Measurements from ENCODE around the gene TAPBPL. TPM values are rescaled to one million over a fixed set of nuclear protein-coding genes. Genes with fewer than 3 reads are reported as not detected.

The TAPBPL gene
- polyA plus RNA-seq, 1 donor (not counting 4 experiments of a cell fraction or from before 2014, with no cell fraction given) = 4.8 TPM

DNA sequence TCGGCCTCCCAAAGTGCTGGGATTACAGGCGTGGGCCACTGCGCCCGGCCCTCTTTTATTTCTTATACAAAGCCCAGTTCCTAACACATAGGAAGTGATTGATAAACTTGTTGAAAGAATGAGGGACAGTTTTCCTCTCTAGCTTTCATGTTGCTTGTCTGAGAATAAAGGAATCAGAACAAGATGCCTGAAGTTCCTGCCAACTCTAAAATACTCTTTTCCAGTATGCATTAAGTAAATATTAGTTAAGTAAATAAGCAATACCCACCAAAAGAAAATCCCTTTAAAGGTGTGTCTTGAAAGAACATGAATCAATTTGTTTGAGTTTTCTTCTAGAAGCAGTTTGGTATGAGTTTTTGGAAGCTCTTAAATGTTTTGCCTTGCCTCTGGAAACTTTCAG, 31.5 kb upstream of the TAPBPL start:
- dilution Hi-C loops (cut with MboI; ENCODE audit: extremely low pct_ligation_motif_present, low sequenced_read_pairs) = no loop called here
- Histone ChIP-seq H3K9me1 (ENCODE audit: control insufficient read depth, extremely low read depth, insufficient read depth, low read length) (no peaks in the 10 kb centered on the region), H3K27me3 (ENCODE audit: control insufficient read depth, extremely low read depth, insufficient read depth, low read length) (no peaks in the 10 kb centered on the region), H3K4me2 (ENCODE audit: control insufficient read depth, extremely low read depth, insufficient read depth, low read depth, low read length) (no peak overlapping the region), H4K20me1 (ENCODE audit: control insufficient read depth, extremely low read depth, insufficient read depth, low read length) (no peaks in the 10 kb centered on the region), H3K9ac (ENCODE audit: control insufficient read depth, extremely low read depth, insufficient read depth, low read length) (no peak overlapping the region), H3K36me3 (ENCODE audit: control insufficient read depth in 2 of 2, extremely low read depth in 1 of 2, insufficient read depth in 2 of 2, low read length in 2 of 2) (peaks cover 0 to 3% of the 10 kb centered on the region in 2 experiments), H3K4me3 (ENCODE audit: control insufficient read depth in 2 of 3, extremely low read depth in 1 of 3, insufficient read depth in 2 of 3, low read depth in 1 of 3, low read length in 3 of 3) (no peak overlapping the region), H3K27ac (ENCODE audit: control insufficient read depth, insufficient read depth, low read length) (no peak overlapping the region), H3K79me2 (ENCODE audit: control insufficient read depth, insufficient read depth, low read length) (no peaks in the 10 kb centered on the region), H3K4me1 (ENCODE audit: control insufficient read depth, extremely low read depth, insufficient read depth, low read length) (no peaks in the 10 kb centered on the region), H2AFZ (ENCODE audit: control insufficient read depth, low read length) (no peak overlapping the region), H3K9me3 (ENCODE audit: control insufficient read depth, low read depth, low read length) (no peaks in the 10 kb centered on the region)
- no peak for DNase-seq (ENCODE audit: low read depth, low spot score)
- FAIRE-seq = no peak
- no peak for TF ChIP-seq EZH2 (IDR thresholded peaks at IDR 0.05; ENCODE audit: low read length)

DNA sequence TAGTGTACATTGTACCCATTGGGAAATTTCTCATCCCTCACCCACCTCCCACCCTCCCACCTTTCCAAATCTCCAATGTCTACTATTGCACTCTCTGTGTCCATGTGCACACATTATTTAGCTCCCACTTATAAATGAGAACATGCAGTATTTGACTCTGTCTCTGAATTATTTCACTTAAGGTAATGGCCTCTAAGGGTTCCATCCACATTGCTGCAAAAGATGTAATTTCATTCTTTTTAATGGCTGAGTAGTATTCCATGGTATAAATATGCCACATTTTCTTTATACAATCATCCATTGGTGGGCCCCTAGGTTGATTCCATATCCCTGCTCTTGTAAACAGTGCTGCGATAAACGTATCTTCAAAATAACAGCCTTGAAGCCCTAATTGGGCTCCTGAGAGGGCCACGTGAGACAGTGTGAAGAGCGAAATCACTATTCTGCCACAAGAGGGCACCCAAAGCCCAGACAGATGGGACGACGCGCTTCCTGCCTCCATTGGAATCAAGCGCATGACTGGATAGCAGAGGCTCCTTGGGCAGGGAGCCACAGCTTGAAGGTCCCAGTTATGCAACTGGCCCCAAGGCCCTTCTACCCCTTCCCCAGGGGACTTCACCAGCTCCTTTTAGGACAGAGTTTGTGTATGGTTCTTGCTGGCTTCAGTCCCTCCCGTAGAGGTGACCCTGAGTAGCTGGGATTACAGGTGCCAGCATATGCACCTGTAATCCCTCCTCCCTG, 28.4 kb upstream of the TAPBPL start:
- TF ChIP-seq, protein P1, sequence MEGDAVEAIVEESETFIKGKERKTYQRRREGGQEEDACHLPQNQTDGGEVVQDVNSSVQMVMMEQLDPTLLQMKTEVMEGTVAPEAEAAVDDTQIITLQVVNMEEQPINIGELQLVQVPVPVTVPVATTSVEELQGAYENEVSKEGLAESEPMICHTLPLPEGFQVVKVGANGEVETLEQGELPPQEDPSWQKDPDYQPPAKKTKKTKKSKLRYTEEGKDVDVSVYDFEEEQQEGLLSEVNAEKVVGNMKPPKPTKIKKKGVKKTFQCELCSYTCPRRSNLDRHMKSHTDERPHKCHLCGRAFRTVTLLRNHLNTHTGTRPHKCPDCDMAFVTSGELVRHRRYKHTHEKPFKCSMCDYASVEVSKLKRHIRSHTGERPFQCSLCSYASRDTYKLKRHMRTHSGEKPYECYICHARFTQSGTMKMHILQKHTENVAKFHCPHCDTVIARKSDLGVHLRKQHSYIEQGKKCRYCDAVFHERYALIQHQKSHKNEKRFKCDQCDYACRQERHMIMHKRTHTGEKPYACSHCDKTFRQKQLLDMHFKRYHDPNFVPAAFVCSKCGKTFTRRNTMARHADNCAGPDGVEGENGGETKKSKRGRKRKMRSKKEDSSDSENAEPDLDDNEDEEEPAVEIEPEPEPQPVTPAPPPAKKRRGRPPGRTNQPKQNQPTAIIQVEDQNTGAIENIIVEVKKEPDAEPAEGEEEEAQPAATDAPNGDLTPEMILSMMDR (optimal IDR thresholded peaks at IDR 0.05 in 1 of 3, IDR thresholded peaks at IDR 0.05 in 1 of 3, conservative IDR thresholded peaks at IDR 0.05 in 1 of 3; ENCODE audit: extremely low read depth in 1 of 3, insufficient read depth in 2 of 3, low read length in 3 of 3) = peak; percentile 81 to 97 (median 86)
- TF ChIP-seq EZH2 (IDR thresholded peaks at IDR 0.05; ENCODE audit: low read length) = no peak
- Histone ChIP-seq H3K4me3 (ENCODE audit: control insufficient read depth in 2 of 3, extremely low read depth in 1 of 3, insufficient read depth in 2 of 3, low read depth in 1 of 3, low read length in 3 of 3) (no peak overlapping the region), H3K27me3 (ENCODE audit: control insufficient read depth, extremely low read depth, insufficient read depth, low read length) (no peaks in the 10 kb centered on the region), H3K9me1 (ENCODE audit: control insufficient read depth, extremely low read depth, insufficient read depth, low read length) (no peaks in the 10 kb centered on the region), H3K79me2 (ENCODE audit: control insufficient read depth, insufficient read depth, low read length) (no peaks in the 10 kb centered on the region), H2AFZ (ENCODE audit: control insufficient read depth, low read length) (no peak overlapping the region), H3K9me3 (ENCODE audit: control insufficient read depth, low read depth, low read length) (no peaks in the 10 kb centered on the region), H4K20me1 (ENCODE audit: control insufficient read depth, extremely low read depth, insufficient read depth, low read length) (no peaks in the 10 kb centered on the region), H3K4me2 (ENCODE audit: control insufficient read depth, extremely low read depth, insufficient read depth, low read depth, low read length) (no peak overlapping the region), H3K9ac (ENCODE audit: control insufficient read depth, extremely low read depth, insufficient read depth, low read length) (no peak overlapping the region), H3K36me3 (ENCODE audit: control insufficient read depth in 2 of 2, extremely low read depth in 1 of 2, insufficient read depth in 2 of 2, low read length in 2 of 2) (no peaks in the 10 kb centered on the region), H3K27ac (ENCODE audit: control insufficient read depth, insufficient read depth, low read length) (no peak overlapping the region), H3K4me1 (ENCODE audit: control insufficient read depth, extremely low read depth, insufficient read depth, low read length) (no peaks in the 10 kb centered on the region)
- FAIRE-seq = peak; percentile 88
- dilution Hi-C loops (cut with MboI; ENCODE audit: extremely low pct_ligation_motif_present, low sequenced_read_pairs) = no loop called here
- peak; percentile 48 for DNase-seq (ENCODE audit: low read depth, low spot score)

GRCh38 chr12:6424008-6424347, 27.9 kb upstream of the TAPBPL start:
- H3K4me1 ChIP-seq (ENCODE audit: control insufficient read depth, extremely low read depth, insufficient read depth, low read length) = no peaks in the 10 kb centered on the region
- no peak overlapping the region for H3K4me2 ChIP-seq (ENCODE audit: control insufficient read depth, extremely low read depth, insufficient read depth, low read depth, low read length)
- no peaks in the 10 kb centered on the region for H3K36me3 ChIP-seq (ENCODE audit: control insufficient read depth in 2 of 2, extremely low read depth in 1 of 2, insufficient read depth in 2 of 2, low read length in 2 of 2)
- H3K9ac ChIP-seq (ENCODE audit: control insufficient read depth, extremely low read depth, insufficient read depth, low read length) = no peak overlapping the region
- no peaks in the 10 kb centered on the region for H3K9me3 ChIP-seq (ENCODE audit: control insufficient read depth, low read depth, low read length)
- H2AFZ ChIP-seq (ENCODE audit: control insufficient read depth, low read length) = no peak overlapping the region
- H3K4me3 ChIP-seq (ENCODE audit: control insufficient read depth in 2 of 3, extremely low read depth in 1 of 3, insufficient read depth in 2 of 3, low read depth in 1 of 3, low read length in 3 of 3) = no peak overlapping the region
- no peaks in the 10 kb centered on the region for H3K79me2 ChIP-seq (ENCODE audit: control insufficient read depth, insufficient read depth, low read length)
- FAIRE-seq = no peak
- H3K9me1 ChIP-seq (ENCODE audit: control insufficient read depth, extremely low read depth, insufficient read depth, low read length) = no peaks in the 10 kb centered on the region
- no peak for DNase-seq (ENCODE audit: low read depth, low spot score)
- H3K27me3 ChIP-seq (ENCODE audit: control insufficient read depth, extremely low read depth, insufficient read depth, low read length) = no peaks in the 10 kb centered on the region
- dilution Hi-C loops (cut with MboI; ENCODE audit: extremely low pct_ligation_motif_present, low sequenced_read_pairs) = no loop called here
- no peak overlapping the region for H3K27ac ChIP-seq (ENCODE audit: control insufficient read depth, insufficient read depth, low read length)
- H4K20me1 ChIP-seq (ENCODE audit: control insufficient read depth, extremely low read depth, insufficient read depth, low read length) = no peaks in the 10 kb centered on the region
- TF ChIP-seq EZH2 (IDR thresholded peaks at IDR 0.05; ENCODE audit: low read length) = no peak
- TF ChIP-seq, protein P1 (optimal IDR thresholded peaks at IDR 0.05 in 1 of 3, IDR thresholded peaks at IDR 0.05 in 1 of 3, conservative IDR thresholded peaks at IDR 0.05 in 1 of 3; ENCODE audit: extremely low read depth in 1 of 3, insufficient read depth in 2 of 3, low read length in 3 of 3) = no peak
